HepG2 (cell line): Measurements from ENCODE around the gene ANTXRL. TPM values are rescaled to one million over a fixed set of nuclear protein-coding genes. Genes with fewer than 3 reads are reported as not detected.

Experiments
- ATAC-seq: fragments of 200-7000 bp; cut with Tn5 transposase; 3 replicates; pipeline ENCODE4 v1.9.1; 2020; ENCODE audit warnings: mild to moderate bottlenecking, moderate library complexity
- BruUV-seq: library from RNA; stranded (reverse); fragments of 400-500 nt; replicated peaks from 2 replicates; lab custom pipeline; 2021; lab: Mats Ljungman, UMichigan
- CTCF ChIA-PET: fragments of 300-600 bp; formaldehyde crosslinking; extraction: SDS; loops from one replicate; lab custom pipeline; 2021; ENCODE audit warnings: low total read pairs, inconsistent platforms, low intra/inter-chr PET ratio; lab: Yijun Ruan, JAX
- POLR2A ChIA-PET: fragments of 350-600 bp; sonication (Branson Sonifier 250); formaldehyde crosslinking; loops from one replicate; lab custom pipeline; 2020; ENCODE audit warnings: antibody characterized with exemption, inconsistent platforms; lab: Yijun Ruan, JAX
- DNase-seq: peaks from one replicate; pipeline ENCODE4 v3.0.0-alpha.2; 2015; ENCODE audit warnings: low spot score
- FAIRE-seq: peaks from 3 replicates; lab custom pipeline; 2011; peaks lifted over from hg19 to GRCh38; lab: Jason Lieb, UNC
- H2AFZ ChIP-seq: one replicate; pipeline ENCODE4 v1.6.1; 2011; ENCODE audit warnings: low read length, inconsistent platforms
- H3K27ac ChIP-seq: fragments of 300-600 bp; 3 replicates; pipeline ENCODE4 v1.8.0; 2011; ENCODE audit warnings: mixed run types, mild to moderate bottlenecking, mixed read lengths, low read length, inconsistent platforms; ENCODE audit not compliant: insufficient read depth; ENCODE audit errors: extremely low read length
- H3K27me3 ChIP-seq, 2 experiments: fragments of 200-600 bp in 1 of 2; 2 replicates in 1 of 2; 3 replicates in 1 of 2; pipeline versions ENCODE4 v1.6.0 to v1.8.0; 2011; ENCODE audit warnings: low read length in 2 of 2, mild to moderate bottlenecking in 2 of 2, moderate library complexity in 2 of 2, inconsistent platforms in 1 of 2; ENCODE audit not compliant: insufficient read depth in 2 of 2, control insufficient read depth in 1 of 2
- H3K36me3 ChIP-seq, 2 experiments: fragments of 200-600 bp in 1 of 2; replicated peaks in 1 of 2; 2 replicates in 1 of 2; 3 replicates in 1 of 2; pipeline versions ENCODE4 v1.5.1 to v1.8.0; 2011; ENCODE audit warnings: low read length in 2 of 2, inconsistent platforms in 1 of 2; ENCODE audit not compliant: insufficient read depth in 2 of 2, control insufficient read depth in 1 of 2
- H3K4me1 ChIP-seq: 2 replicates; pipeline ENCODE4 v1.5.1; 2012; ENCODE audit warnings: low read length, inconsistent platforms; ENCODE audit not compliant: insufficient read depth
- H3K4me2 ChIP-seq: 2 replicates; pipeline ENCODE4 v1.6.0; 2011; ENCODE audit warnings: low read depth, low read length, inconsistent platforms
- H3K4me3 ChIP-seq, 3 experiments: fragments of 200-600 bp in 1 of 3; sonication (generic), shearing (Covaris generic) in 1 of 3; replicated peaks in 1 of 3; 2 replicates each; pipeline ENCODE4 v1.5.1; 2011 to 2016; ENCODE audit warnings: low read length in 3 of 3, inconsistent platforms in 2 of 3, low read depth in 2 of 3, mild to moderate bottlenecking in 2 of 3, control low read depth in 1 of 3, mixed read lengths in 1 of 3; ENCODE audit not compliant: insufficient read depth in 1 of 3
- H3K79me2 ChIP-seq: one replicate; pipeline ENCODE4 v1.6.1; 2011; ENCODE audit warnings: low read length, inconsistent platforms; ENCODE audit not compliant: insufficient read depth
- H3K9ac ChIP-seq: 2 replicates; pipeline ENCODE4 v1.6.0; 2011; ENCODE audit warnings: mild to moderate bottlenecking, low read depth, low read length, inconsistent platforms; ENCODE audit not compliant: insufficient read depth
- H3K9me3 ChIP-seq: 2 replicates; pipeline ENCODE4 v1.5.1; 2012; ENCODE audit warnings: mild to moderate bottlenecking, low read length
- H4K20me1 ChIP-seq: 2 replicates; pipeline ENCODE4 v1.6.0; 2011; ENCODE audit warnings: inconsistent platforms, mild to moderate bottlenecking, low read length, moderate library complexity; ENCODE audit not compliant: insufficient read depth
- DZIP1 ChIP-seq: sonication (generic); formaldehyde crosslinking; IDR thresholded peaks from 2 replicates; pipeline ENCODE4 v1.5.0; 2020; ENCODE audit warnings: mild to moderate bottlenecking, missing genetic modification reagents
- FOXO4 ChIP-seq: sonication (generic); formaldehyde crosslinking; conservative IDR thresholded peaks from 2 replicates; pipeline ENCODE4 v1.8.1; 2023; ENCODE audit warnings: missing genetic modification reagents
- GATAD2A ChIP-seq: IDR thresholded peaks from 2 replicates; pipeline ENCODE4 v1.6.1; 2016
- GTF2F1 ChIP-seq: fragments of 150-350 bp; IDR thresholded peaks from 2 replicates; pipeline ENCODE4 v1.6.1; 2014; ENCODE audit warnings: low read length
- SIX4 ChIP-seq: sonication (generic); formaldehyde crosslinking; IDR thresholded peaks from 2 replicates; pipeline ENCODE4 v1.4.0; 2020; ENCODE audit warnings: missing genetic modification reagents
- SKIL ChIP-seq: sonication (generic); formaldehyde crosslinking; IDR thresholded peaks from 2 replicates; pipeline ENCODE4 v1.8.0; 2022; ENCODE audit warnings: missing genetic modification reagents, mild to moderate bottlenecking, moderate library complexity, borderline replicate concordance
- THAP7 ChIP-seq: sonication (generic); formaldehyde crosslinking; IDR thresholded peaks from 2 replicates; pipeline ENCODE4 v1.8.1; 2023; ENCODE audit warnings: mild to moderate bottlenecking, missing genetic modification reagents
- THAP9 ChIP-seq: sonication (generic); formaldehyde crosslinking; IDR thresholded peaks from 2 replicates; pipeline ENCODE4; 2020; ENCODE audit warnings: missing genetic modification reagents, mild to moderate bottlenecking, borderline replicate concordance
- ZNF24 ChIP-seq: fragments of 450-650 bp; IDR thresholded peaks from 2 replicates; pipeline ENCODE4 v1.6.1; 2017; ENCODE audit warnings: antibody characterized with exemption, mild to moderate bottlenecking
- ZNF343 ChIP-seq: sonication (generic); formaldehyde crosslinking; IDR thresholded peaks from 2 replicates; pipeline ENCODE4 v1.4.0; 2020; ENCODE audit warnings: mild to moderate bottlenecking, missing genetic modification reagents
- WGBS: methylation state at CpG from one replicate; pipeline ENCODE4 v1.1.6; 2017; ENCODE audit warnings: low lambda C conversion rate; 5-methylcytosine and 5-hydroxymethylcytosine counted together
- in situ Hi-C: cut with HindIII; loops from 2 replicates; pipeline ENCODE4 v1.10.0; 2017; ENCODE audit warnings: low pct_unique_long_range_greater_than_20kb; ENCODE audit not compliant: extremely low pct_ligation_motif_present
- intact Hi-C: fragments of 100-400 bp; cut with micrococcal nuclease; formaldehyde crosslinking; loops from one replicate; pipeline ENCODE4 v1.10.0; 2022; ENCODE audit not compliant: unreplicated experiment
- polyA plus RNA-seq, 8 experiments: library from polyadenylated mRNA; depleted of rRNA in 3 of 8; stranded (reverse) in 7 of 8; unstranded in 1 of 8; fragments of >200 nt; fragmentation: Illumina TruSeq in 4 of 8; extraction: Trizol in 4 of 8; gene quantifications; 2 replicates each; pipeline versions ENCODE4 v1.2.1 to v1.2.3, GENCODE V29; 2011 to 2016; ENCODE audit warnings: low read depth in 4 of 8, missing spikeins in 1 of 8, mixed read lengths in 1 of 8; ENCODE audit not compliant: insufficient read depth in 1 of 8
- total RNA-seq, 5 experiments: library from RNA; depleted of rRNA; stranded (reverse); fragments of >200 nt; fragmentation: Illumina TruSeq; extraction: Trizol; gene quantifications; 2 replicates each; pipeline ENCODE4 v1.2.3, GENCODE V29; 2016; ENCODE audit warnings: low read depth in 1 of 5

ANTXRL gene
- total and polyA plus RNA-seq, 2 of the 13 experiments (the other 11 are each of a cell fraction or from before 2014, with no cell fraction given), result not detected

GRCh38 chr10:46317889-46318288, 31.1 kb downstream of the ANTXRL start:
- Histone ChIP-seq H3K79me2 (no peaks in the 10 kb centered on the region), H3K9me3 (no peaks in the 10 kb centered on the region), H3K27me3 (peaks cover 0 to 12% of the 10 kb centered on the region in 2 experiments; a peak in 2 of 5 replicates), H3K9ac (no peak overlapping the region), H3K4me3 (no peak overlapping the region), H2AFZ (no peak overlapping the region), H3K36me3 (no peaks in the 10 kb centered on the region), H3K27ac (no peak overlapping the region), H4K20me1 (no peaks in the 10 kb centered on the region), H3K4me2 (no peak overlapping the region), H3K4me1 (no peaks in the 10 kb centered on the region)
- POLR2A ChIA-PET, result no interaction called here
- TF ChIP-seq ZNF24, result no peak
- no peak for TF ChIP-seq SIX4 (CRISPR knock-in tag)
- TF ChIP-seq ZNF343 (CRISPR knock-in tag), result no peak
- no peak for TF ChIP-seq GATAD2A (CRISPR knock-in tag)
- TF ChIP-seq FOXO4 (CRISPR knock-in tag), result no peak
- no peak for TF ChIP-seq DZIP1 (CRISPR knock-in tag)
- TF ChIP-seq THAP7, result no peak
- TF ChIP-seq GTF2F1, result no peak
- no peak for TF ChIP-seq THAP9 (CRISPR knock-in tag)
- no peak for TF ChIP-seq SKIL
- DNase-seq, result no peak
- BruUV-seq, result no TSS peak
- CTCF ChIA-PET, result no interaction called here
- in situ Hi-C loops, result no loop called here
- FAIRE-seq, result no peak
- intact Hi-C loops, result no loop called here
- ATAC-seq, result no peak
- 21% methylated on average over 2 of the region's 2 CpGs for WGBS
